HCT116 (cell line): Measurements from ENCODE around the gene KLHDC10. TPM values are rescaled to one million over a fixed set of nuclear protein-coding genes. Genes with fewer than 3 reads are reported as not detected.

Experiments
- ATAC-seq: fragments of 200-7000 bp; cut with Tn5 transposase; 2 replicates; pipeline ENCODE4 v1.9.1; 2020; ENCODE audit warnings: mild to moderate bottlenecking, moderate library complexity
- BruUV-seq: library from RNA; stranded (reverse); fragments of 400-500 nt; replicated peaks from 2 replicates; lab custom pipeline; 2021; lab: Mats Ljungman, UMichigan
- CTCF ChIA-PET: fragments of 300-600 bp; sonication (Branson Sonifier 250); formaldehyde crosslinking; loops from one replicate; lab custom pipeline; 2021; ENCODE audit warnings: antibody characterized with exemption; lab: Charles Lee
- POLR2A ChIA-PET: fragments of 300-600, 350-600 bp; sonication (Branson Sonifier 250); formaldehyde crosslinking; loops from one replicate; lab custom pipeline; 2021; ENCODE audit warnings: antibody characterized with exemption; lab: Charles Lee
- RAD21 ChIA-PET, 2 experiments: fragments of 300-600 bp; sonication (Branson Sonifier 250); formaldehyde crosslinking; loops; one replicate each; lab custom pipeline; 2023; ENCODE audit warnings: low total read pairs in 2 of 2; ENCODE audit not compliant: uncharacterized antibody in 2 of 2, unreplicated experiment in 2 of 2, low non-redundant PET in 1 of 2; lab: Charles Lee
- DNase-seq: peaks from one replicate; pipeline ENCODE4 v3.0.0-alpha.2; 2010; ENCODE audit warnings: low read depth, low spot score
- H2AFZ ChIP-seq: fragments of 200-600 bp; shearing (Covaris generic), sonication (generic); 2 replicates; pipeline ENCODE4 v1.6.1; 2017; ENCODE audit warnings: low read depth, mixed run types, mixed read lengths, antibody characterized with exemption, low read length; ENCODE audit not compliant: poor library complexity, severe bottlenecking
- H3K27ac ChIP-seq: 2 replicates; pipeline ENCODE4 v1.5.1; 2012; ENCODE audit warnings: low read depth, low read length
- H3K27me3 ChIP-seq: fragments of 200-600 bp; sonication (generic); 2 replicates; pipeline ENCODE4 v1.6.1; 2016; ENCODE audit warnings: mixed run types, low read length, mixed read lengths; ENCODE audit not compliant: insufficient read depth
- H3K36me3 ChIP-seq, 2 experiments: fragments of 200-500 bp in 1 of 2; fragments of 200-600 bp in 1 of 2; sonication (Bioruptor generic) in 1 of 2; sonication (generic) in 1 of 2; 2 replicates each; pipeline versions ENCODE4 v1.5.1 to v1.6.1; 2014 to 2016; ENCODE audit warnings: low read length in 2 of 2, inconsistent platforms in 1 of 2, mixed read lengths in 1 of 2, mixed run types in 1 of 2; ENCODE audit not compliant: insufficient read depth in 2 of 2, control insufficient read depth in 1 of 2
- H3K4me1 ChIP-seq, 2 experiments: fragments of 200-600 bp in 1 of 2; sonication (generic) in 1 of 2; 2 replicates each; pipeline versions ENCODE4 v1.5.1 to v1.6.1; 2012 to 2017; ENCODE audit warnings: low read length in 2 of 2, inconsistent platforms in 1 of 2, mild to moderate bottlenecking in 1 of 2, mixed read lengths in 1 of 2, mixed run types in 1 of 2, moderate library complexity in 1 of 2; ENCODE audit not compliant: insufficient read depth in 2 of 2, control insufficient read depth in 1 of 2
- H3K4me2 ChIP-seq: fragments of 200-600 bp; sonication (generic); 2 replicates; pipeline ENCODE4 v1.6.1; 2017; ENCODE audit warnings: mixed run types, low read length, mixed read lengths
- H3K4me3 ChIP-seq, 2 experiments: fragments of 200-600 bp in 1 of 2; sonication (generic) in 1 of 2; replicated peaks in 1 of 2; 2 replicates each; pipeline ENCODE4 v1.5.1; 2011 to 2016; ENCODE audit warnings: low read length in 2 of 2, control low read depth in 1 of 2, low read depth in 1 of 2, mild to moderate bottlenecking in 1 of 2, mixed read lengths in 1 of 2, mixed run types in 1 of 2
- H3K79me2 ChIP-seq: fragments of 200-600 bp; sonication (generic); 2 replicates; pipeline ENCODE4 v1.6.1; 2017; ENCODE audit warnings: mild to moderate bottlenecking, mixed run types, low read length, moderate library complexity, mixed read lengths; ENCODE audit not compliant: insufficient read depth
- H3K9ac ChIP-seq: fragments of 200-600 bp; sonication (generic); 2 replicates; pipeline ENCODE4 v1.6.1; 2016; ENCODE audit warnings: low read length, mixed read lengths
- H3K9me2 ChIP-seq: fragments of 200-600 bp; sonication (generic), shearing (Covaris generic); 2 replicates; pipeline ENCODE4 v1.6.1; 2017; ENCODE audit warnings: mixed run types, mild to moderate bottlenecking, moderate library complexity; ENCODE audit not compliant: insufficient read depth
- H3K9me3 ChIP-seq, 2 experiments: fragments of 200-500 bp in 1 of 2; fragments of 200-600 bp in 1 of 2; sonication (Bioruptor generic) in 1 of 2; sonication (generic) in 1 of 2; 2 replicates each; pipeline ENCODE4 v1.6.1; 2014 to 2017; ENCODE audit warnings: low read length in 2 of 2, mixed read lengths in 2 of 2, inconsistent platforms in 1 of 2, low read depth in 1 of 2, mild to moderate bottlenecking in 1 of 2, mixed run types in 1 of 2, moderate library complexity in 1 of 2; ENCODE audit not compliant: control insufficient read depth in 1 of 2, insufficient read depth in 1 of 2
- H4K20me1 ChIP-seq: fragments of 200-600 bp; sonication (generic), shearing (Covaris generic); 2 replicates; pipeline ENCODE4 v1.6.1; 2017; ENCODE audit warnings: mixed run types, mild to moderate bottlenecking, moderate library complexity; ENCODE audit not compliant: insufficient read depth
- CEBPB ChIP-seq: IDR thresholded peaks from 2 replicates; pipeline ENCODE4 v1.6.1; 2012; ENCODE audit warnings: low read depth
- EZH2 ChIP-seq: fragments of 200-600 bp; sonication (generic); IDR thresholded peaks from 2 replicates; pipeline ENCODE4 v1.6.1; 2017; ENCODE audit warnings: antibody characterized with exemption, mixed run types
- JUND ChIP-seq: IDR thresholded peaks from 2 replicates; pipeline ENCODE4 v1.6.1; 2012
- RAD21 ChIP-seq: IDR thresholded peaks from 2 replicates; pipeline ENCODE4 v1.6.1; 2012; ENCODE audit warnings: low read depth, mild to moderate bottlenecking
- SIN3A ChIP-seq: IDR thresholded peaks from 2 replicates; pipeline ENCODE4 v1.6.1; 2012; ENCODE audit warnings: low read depth
- intact Hi-C: fragments of 100-400 bp; cut with micrococcal nuclease; formaldehyde crosslinking; loops from 2 replicates; pipeline ENCODE4 v1.10.0; 2022
- total RNA-seq: library from RNA; stranded (reverse); gene quantifications from one replicate; pipeline ENCODE4 v1.2.1, GENCODE V29; 2021; ENCODE audit not compliant: unreplicated experiment
- TF ChIP-seq, protein P1 (sequence below): IDR thresholded peaks from 2 replicates; pipeline ENCODE4 v1.6.1; 2012
- TF ChIP-seq, protein P2 (sequence below): IDR thresholded peaks from 2 replicates; pipeline ENCODE4 v1.6.1; 2012; ENCODE audit warnings: low read depth
- TF ChIP-seq, protein P3 (sequence below), 3 experiments: fragments of 200-600 bp in 1 of 3; sonication (generic) in 1 of 3; IDR thresholded peaks in 2 of 3; conservative IDR thresholded peaks in 1 of 3; 2 replicates each; pipeline ENCODE4 v1.5.1; 2012 to 2017; ENCODE audit warnings: low read depth in 2 of 3, low read length in 2 of 3, antibody characterized with exemption in 1 of 3, borderline replicate concordance in 1 of 3, control low read depth in 1 of 3, mild to moderate bottlenecking in 1 of 3, mixed read lengths in 1 of 3, mixed run types in 1 of 3, moderate library complexity in 1 of 3; ENCODE audit not compliant: insufficient read depth in 1 of 3

The KLHDC10 gene
- total RNA-seq, 1 experiment from 2014 or later, result 25.8 TPM

DNA sequence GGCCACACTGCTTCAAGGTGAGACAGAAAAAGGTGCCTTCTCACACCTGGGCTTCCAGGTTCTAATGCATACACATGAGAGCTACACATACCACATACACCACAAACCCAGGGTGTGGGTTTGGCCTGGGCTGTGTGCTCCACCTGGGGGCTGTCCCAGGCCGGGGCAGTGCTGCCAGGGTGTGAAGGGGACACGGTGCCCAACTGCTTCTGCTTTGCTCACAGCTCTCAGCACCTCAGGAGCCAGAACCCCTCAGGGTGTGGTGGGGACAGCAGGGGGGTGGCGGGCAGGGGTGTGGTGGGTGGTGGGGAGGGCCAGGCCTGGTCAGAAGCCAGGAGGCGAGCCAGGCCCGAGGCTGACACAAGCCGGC is 83.8 kb downstream of the KLHDC10 start:
- no peaks in the 10 kb centered on the region for H4K20me1 ChIP-seq
- ChIA-PET POLR2A (no interaction called here), RAD21 (interaction anchor here in 1 of 2 experiments (0.6 kb wide), 1 partner anchor 526 kb away, joined by 5 read pairs; no protein-coding TSS in a partner anchor), CTCF (no interaction called here)
- H3K9me3 ChIP-seq, result no peaks in the 10 kb centered on the region
- DNase-seq, result no peak
- no peaks in the 10 kb centered on the region for H3K27me3 ChIP-seq
- no peaks in the 10 kb centered on the region for H3K36me3 ChIP-seq
- no peaks in the 10 kb centered on the region for H3K4me1 ChIP-seq
- intact Hi-C loops, result no loop called here
- H2AFZ ChIP-seq, result no peak overlapping the region
- no peak for TF ChIP-seq RAD21
- TF ChIP-seq CEBPB, result no peak
- TF ChIP-seq, protein P1, sequence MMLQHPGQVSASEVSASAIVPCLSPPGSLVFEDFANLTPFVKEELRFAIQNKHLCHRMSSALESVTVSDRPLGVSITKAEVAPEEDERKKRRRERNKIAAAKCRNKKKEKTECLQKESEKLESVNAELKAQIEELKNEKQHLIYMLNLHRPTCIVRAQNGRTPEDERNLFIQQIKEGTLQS, result no peak
- no peak for TF ChIP-seq JUND
- TF ChIP-seq EZH2, result no peak
- TF ChIP-seq, protein P2, sequence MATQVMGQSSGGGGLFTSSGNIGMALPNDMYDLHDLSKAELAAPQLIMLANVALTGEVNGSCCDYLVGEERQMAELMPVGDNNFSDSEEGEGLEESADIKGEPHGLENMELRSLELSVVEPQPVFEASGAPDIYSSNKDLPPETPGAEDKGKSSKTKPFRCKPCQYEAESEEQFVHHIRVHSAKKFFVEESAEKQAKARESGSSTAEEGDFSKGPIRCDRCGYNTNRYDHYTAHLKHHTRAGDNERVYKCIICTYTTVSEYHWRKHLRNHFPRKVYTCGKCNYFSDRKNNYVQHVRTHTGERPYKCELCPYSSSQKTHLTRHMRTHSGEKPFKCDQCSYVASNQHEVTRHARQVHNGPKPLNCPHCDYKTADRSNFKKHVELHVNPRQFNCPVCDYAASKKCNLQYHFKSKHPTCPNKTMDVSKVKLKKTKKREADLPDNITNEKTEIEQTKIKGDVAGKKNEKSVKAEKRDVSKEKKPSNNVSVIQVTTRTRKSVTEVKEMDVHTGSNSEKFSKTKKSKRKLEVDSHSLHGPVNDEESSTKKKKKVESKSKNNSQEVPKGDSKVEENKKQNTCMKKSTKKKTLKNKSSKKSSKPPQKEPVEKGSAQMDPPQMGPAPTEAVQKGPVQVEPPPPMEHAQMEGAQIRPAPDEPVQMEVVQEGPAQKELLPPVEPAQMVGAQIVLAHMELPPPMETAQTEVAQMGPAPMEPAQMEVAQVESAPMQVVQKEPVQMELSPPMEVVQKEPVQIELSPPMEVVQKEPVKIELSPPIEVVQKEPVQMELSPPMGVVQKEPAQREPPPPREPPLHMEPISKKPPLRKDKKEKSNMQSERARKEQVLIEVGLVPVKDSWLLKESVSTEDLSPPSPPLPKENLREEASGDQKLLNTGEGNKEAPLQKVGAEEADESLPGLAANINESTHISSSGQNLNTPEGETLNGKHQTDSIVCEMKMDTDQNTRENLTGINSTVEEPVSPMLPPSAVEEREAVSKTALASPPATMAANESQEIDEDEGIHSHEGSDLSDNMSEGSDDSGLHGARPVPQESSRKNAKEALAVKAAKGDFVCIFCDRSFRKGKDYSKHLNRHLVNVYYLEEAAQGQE, result no peak
- TF ChIP-seq SIN3A, result no peak
- TF ChIP-seq, protein P3, sequence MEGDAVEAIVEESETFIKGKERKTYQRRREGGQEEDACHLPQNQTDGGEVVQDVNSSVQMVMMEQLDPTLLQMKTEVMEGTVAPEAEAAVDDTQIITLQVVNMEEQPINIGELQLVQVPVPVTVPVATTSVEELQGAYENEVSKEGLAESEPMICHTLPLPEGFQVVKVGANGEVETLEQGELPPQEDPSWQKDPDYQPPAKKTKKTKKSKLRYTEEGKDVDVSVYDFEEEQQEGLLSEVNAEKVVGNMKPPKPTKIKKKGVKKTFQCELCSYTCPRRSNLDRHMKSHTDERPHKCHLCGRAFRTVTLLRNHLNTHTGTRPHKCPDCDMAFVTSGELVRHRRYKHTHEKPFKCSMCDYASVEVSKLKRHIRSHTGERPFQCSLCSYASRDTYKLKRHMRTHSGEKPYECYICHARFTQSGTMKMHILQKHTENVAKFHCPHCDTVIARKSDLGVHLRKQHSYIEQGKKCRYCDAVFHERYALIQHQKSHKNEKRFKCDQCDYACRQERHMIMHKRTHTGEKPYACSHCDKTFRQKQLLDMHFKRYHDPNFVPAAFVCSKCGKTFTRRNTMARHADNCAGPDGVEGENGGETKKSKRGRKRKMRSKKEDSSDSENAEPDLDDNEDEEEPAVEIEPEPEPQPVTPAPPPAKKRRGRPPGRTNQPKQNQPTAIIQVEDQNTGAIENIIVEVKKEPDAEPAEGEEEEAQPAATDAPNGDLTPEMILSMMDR (IDR thresholded peaks at IDR 0.05 in 2 of 3, conservative IDR thresholded peaks at IDR 0.05 in 1 of 3; ENCODE audit: borderline replicate concordance in 1 of 3, insufficient read depth in 1 of 3, low read depth in 2 of 3, low read length in 2 of 3), result no peak
- H3K9ac ChIP-seq, result no peak overlapping the region
- H3K27ac ChIP-seq, result no peak overlapping the region
- peak; percentile 52 for ATAC-seq
- H3K4me3 ChIP-seq, result no peak overlapping the region
- no peaks in the 10 kb centered on the region for H3K9me2 ChIP-seq
- BruUV-seq, result no TSS peak
- no peak overlapping the region for H3K4me2 ChIP-seq
- H3K79me2 ChIP-seq, result no peaks in the 10 kb centered on the region
